ENCODE measurements around the gene WDR87. TPM values are rescaled to one million over a fixed set of nuclear protein-coding genes. Genes with fewer than 3 reads are reported as not detected.

The WDR87 gene
- total and polyA plus RNA-seq, 9 of the 15 experiments (the other 6 are each of a cell fraction or from before 2014, with no cell fraction given) = not detected

- H3K27ac ChIP-seq (ENCODE audit: extremely low read depth, low read depth, low read length) = no peak overlapping the region
- H3K79me2 ChIP-seq (ENCODE audit: control insufficient read depth, insufficient read depth, low read length) = no peaks in the 10 kb centered on the region
- TF ChIP-seq RNF219 (CRISPR knock-in tag; IDR thresholded peaks at IDR 0.05) (no peak), PRPF4 (IDR thresholded peaks at IDR 0.05; ENCODE audit: insufficient read depth, low read depth, low read length, poor library complexity, severe bottlenecking) (no peak), GTF2F1 (IDR thresholded peaks at IDR 0.05; ENCODE audit: low read depth, low read length) (no peak), HMBOX1 (IDR thresholded peaks at IDR 0.05) (no peak), RNF2 (IDR thresholded peaks at IDR 0.05) (no peak), ZNF79 (CRISPR knock-in tag; IDR thresholded peaks at IDR 0.05; ENCODE audit: low read depth) (no peak)
- TF ChIP-seq, protein P1, sequence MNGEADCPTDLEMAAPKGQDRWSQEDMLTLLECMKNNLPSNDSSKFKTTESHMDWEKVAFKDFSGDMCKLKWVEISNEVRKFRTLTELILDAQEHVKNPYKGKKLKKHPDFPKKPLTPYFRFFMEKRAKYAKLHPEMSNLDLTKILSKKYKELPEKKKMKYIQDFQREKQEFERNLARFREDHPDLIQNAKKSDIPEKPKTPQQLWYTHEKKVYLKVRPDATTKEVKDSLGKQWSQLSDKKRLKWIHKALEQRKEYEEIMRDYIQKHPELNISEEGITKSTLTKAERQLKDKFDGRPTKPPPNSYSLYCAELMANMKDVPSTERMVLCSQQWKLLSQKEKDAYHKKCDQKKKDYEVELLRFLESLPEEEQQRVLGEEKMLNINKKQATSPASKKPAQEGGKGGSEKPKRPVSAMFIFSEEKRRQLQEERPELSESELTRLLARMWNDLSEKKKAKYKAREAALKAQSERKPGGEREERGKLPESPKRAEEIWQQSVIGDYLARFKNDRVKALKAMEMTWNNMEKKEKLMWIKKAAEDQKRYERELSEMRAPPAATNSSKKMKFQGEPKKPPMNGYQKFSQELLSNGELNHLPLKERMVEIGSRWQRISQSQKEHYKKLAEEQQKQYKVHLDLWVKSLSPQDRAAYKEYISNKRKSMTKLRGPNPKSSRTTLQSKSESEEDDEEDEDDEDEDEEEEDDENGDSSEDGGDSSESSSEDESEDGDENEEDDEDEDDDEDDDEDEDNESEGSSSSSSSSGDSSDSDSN (IDR thresholded peaks at IDR 0.05; ENCODE audit: borderline replicate concordance in 1 of 2, low read depth in 2 of 2, low read length in 2 of 2) = no peak
- FAIRE-seq = no peak
- H3K27me3 ChIP-seq (ENCODE audit: control insufficient read depth in 2 of 2, insufficient read depth in 2 of 2, low read length in 2 of 2) = peaks cover 11 to 17% of the 10 kb centered on the region in 2 experiments; a peak in 4 of 5 replicates
- no peak overlapping the region for H3K4me3 ChIP-seq
- H3K4me2 ChIP-seq (ENCODE audit: insufficient read depth, low read length) = no peak overlapping the region
- POLR2A ChIA-PET = no interaction called here
- no peak overlapping the region for H2AFZ ChIP-seq (ENCODE audit: low read depth, low read length)
- no TSS peak for BruUV-seq (replicated peaks)
- CTCF ChIA-PET (ENCODE audit: low intra/inter-chr PET ratio) = interaction anchor here (1.0 kb wide), 1 partner anchor 435 kb away, joined by 3 read pairs; no protein-coding TSS in a partner anchor
- in situ Hi-C loops (cut with MboI) = no loop called here
- no peak for ATAC-seq
- no peak overlapping the region for H3K9ac ChIP-seq (ENCODE audit: insufficient read depth in 1 of 2, low read depth in 2 of 2, low read length in 2 of 2)
- H3K9me3 ChIP-seq (replicated peaks; ENCODE audit: control insufficient read depth, insufficient read depth, low read depth, low read length) = no peaks in the 10 kb centered on the region
- H3K9me1 ChIP-seq (ENCODE audit: control insufficient read depth, insufficient read depth, low read length) = no peaks in the 10 kb centered on the region
- H3K36me3 ChIP-seq (ENCODE audit: control insufficient read depth, insufficient read depth, low read length) = no peaks in the 10 kb centered on the region
- intact Hi-C loops (cut with micrococcal nuclease) = loop anchor here (10.0 kb wide), 1 partner anchor 785 kb away; no protein-coding TSS in a partner anchor
- H4K20me1 ChIP-seq (replicated peaks; ENCODE audit: control insufficient read depth, insufficient read depth, low read length) = no peaks in the 10 kb centered on the region
- no peaks in the 10 kb centered on the region for H3K4me1 ChIP-seq (replicated peaks in 1 of 2; ENCODE audit: control insufficient read depth in 2 of 2, insufficient read depth in 2 of 2, low read length in 2 of 2)
- no peak for DNase-seq (ENCODE audit: extremely low read depth in 1 of 4, low spot score in 3 of 4)
- 0% methylated on average over 1 of the region's 1 CpG for WGBS (ENCODE audit: insufficient coverage, low coverage, missing lambda C conversion rate)
Measured at GRCh38 chr19:37899453-37899852, 6.9 kb downstream of the WDR87 start.

All from K562 (cell line).